Kasumi-1 (cell line): ENCODE results near the gene GNS.
A peak's percentile ranks its signal among the peaks of the same experiment; 100 is the strongest.

Experiments
- DNase-seq, 2 experiments: peaks; one replicate each; lab custom pipeline; 2025; lab: John Stamatoyannopoulos, UW

GNS gene

DNA sequence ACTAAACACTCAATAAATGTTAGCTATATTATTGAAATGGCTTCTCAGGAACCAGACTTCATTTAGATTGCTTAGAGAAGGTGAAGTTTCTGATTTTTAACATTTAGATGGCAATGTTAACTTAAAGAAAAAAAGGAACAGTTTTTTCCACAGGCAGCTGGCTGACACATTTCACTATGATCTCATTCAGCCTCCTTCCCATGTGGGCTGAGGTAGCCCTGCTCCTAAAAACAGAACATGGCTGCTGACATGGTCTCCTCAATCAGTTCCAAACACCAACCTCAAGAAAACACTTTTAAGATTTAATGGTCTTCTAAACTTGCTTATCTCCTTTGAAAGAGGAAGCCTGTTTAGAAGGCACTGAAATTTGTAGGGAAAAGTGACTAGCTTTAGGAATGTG lies 23.8 kb downstream of the GNS start:
- DNase-seq: no peak

DNA sequence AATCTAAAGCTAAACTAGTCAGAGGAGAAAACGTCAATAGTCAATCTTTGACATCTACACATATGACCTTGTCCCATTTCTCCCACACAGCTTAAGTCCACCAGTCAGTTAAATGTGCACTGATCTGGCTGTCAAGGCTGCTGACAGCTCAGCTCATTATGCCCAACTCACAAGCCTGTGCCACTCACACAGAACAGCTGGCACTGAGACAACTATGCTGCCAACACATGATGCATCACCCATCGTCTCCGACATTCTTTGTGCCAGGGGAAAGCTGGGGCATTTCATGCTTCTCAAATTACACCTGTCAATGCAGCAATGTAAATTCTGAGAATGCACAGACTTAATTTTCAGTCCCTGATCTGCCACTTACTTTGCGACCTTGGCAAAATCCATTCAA lies 25.3 kb downstream of the GNS start:
- no peak for DNase-seq

DNA sequence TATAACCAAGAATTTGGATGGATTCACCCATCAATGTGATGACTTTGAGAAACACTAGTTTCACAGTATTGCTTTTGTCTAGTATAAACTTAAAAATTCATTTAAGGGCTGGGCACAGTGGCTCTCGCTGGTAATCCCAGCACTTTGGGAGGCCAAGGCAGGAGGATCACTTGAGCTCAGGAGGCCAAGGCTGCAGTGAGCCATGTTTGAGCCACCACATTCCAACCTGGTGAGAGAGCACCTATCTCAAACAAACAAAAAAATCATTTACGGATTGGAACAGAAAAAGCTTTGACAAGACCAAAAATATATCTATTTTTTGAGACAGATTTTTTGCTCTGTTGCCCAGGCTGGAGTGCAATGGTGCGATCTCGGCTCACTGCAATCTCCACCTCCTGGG lies 27.5 kb downstream of the GNS start:
- no peak for DNase-seq

DNA sequence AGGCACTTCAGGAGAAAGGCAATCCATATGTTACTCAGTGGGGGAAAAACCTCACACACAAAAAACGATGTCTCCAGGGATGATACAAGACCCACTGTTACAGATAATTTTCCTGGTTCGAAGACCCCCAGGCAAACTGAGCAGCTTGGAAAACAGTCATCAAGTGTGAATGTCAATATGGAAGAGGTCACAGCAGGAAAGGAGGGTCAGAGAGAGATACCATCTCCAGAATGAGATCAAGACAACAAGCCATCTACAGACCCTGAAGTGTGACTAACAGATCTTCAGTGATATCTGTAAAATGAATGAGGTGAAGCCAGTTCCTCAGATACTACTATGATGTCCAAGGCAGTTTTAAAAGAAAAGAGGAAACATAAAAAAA lies 28.6 kb downstream of the GNS start:
- no peak for DNase-seq

DNA sequence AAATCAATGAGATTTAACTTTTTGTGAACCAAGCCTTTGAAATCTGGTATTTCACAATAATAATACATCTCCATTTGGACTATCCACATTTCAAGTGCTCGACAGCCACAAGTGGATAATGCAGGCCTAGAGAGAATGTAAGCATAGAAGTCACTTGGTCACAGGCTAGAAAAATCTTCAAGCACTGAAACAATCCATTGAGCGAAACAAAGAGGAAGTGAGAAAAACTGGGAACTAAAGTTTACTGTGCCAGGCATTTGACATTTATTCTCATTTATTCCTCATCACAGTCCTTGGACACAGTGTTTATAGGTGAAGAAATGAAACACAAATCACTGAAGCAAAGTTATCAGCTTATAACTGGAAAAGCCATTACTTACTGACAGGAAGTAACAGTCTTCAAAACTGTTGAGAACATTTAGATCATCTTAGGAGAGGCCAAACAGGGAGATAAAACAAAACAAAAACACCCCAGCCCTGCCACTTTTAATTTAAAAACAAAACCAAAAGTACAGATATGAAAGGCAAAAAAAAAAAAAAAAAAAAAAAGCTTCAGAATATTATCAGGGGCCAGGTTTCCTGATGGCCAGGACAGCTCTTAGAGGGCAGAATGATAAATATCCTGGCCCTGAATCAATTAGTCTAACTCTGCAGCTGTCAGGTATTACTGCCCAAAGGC lies 29.2 kb downstream of the GNS start:
- peak in 1 of 2 experiments; percentile 15 for DNase-seq

DNA sequence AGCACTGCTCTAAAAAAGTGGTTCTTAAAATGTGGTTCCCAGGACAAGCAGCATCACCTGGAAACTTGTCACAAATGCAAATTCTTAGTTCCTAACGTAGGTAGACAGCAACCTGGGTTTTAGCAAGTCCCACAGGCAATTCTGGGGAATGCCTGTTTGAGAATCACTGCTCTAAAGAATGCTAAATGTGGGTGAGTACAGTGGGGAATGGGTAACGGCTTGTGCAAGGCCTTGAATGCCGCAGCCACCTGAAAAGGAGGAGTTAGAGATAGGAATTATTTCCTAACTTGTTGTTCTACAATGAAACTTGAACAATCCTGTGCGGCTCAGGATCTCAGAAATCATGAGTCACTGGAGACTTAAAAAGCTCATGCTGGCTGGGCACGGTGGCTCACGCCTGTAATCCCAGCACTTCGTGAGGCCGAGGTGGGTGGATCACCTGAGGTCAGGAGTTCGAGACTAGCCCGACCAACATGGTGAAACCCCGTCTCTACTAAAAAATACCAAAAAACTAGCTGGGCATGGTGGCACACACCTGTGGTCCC lies 34.9 kb downstream of the GNS start:
- no peak for DNase-seq

DNA sequence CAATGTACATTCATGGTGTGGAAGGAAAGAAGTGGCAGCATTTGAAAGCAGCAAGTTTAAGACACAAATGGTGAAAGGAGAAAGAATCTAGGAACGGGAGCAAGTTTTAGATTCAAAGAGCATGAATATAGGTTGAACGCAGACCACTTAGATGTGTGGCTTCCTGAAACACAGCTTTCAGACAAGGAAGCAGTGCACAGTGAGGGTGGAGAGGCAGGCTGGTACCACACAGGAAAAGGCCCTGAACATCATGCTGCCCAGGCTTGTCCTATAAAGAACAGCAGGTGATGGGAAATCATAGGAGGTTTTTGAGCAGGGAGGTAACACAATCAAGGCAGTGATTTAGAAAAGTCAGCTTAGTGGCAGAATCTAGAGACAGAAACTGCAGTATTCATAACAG lies 35.6 kb downstream of the GNS start:
- no peak for DNase-seq

DNA sequence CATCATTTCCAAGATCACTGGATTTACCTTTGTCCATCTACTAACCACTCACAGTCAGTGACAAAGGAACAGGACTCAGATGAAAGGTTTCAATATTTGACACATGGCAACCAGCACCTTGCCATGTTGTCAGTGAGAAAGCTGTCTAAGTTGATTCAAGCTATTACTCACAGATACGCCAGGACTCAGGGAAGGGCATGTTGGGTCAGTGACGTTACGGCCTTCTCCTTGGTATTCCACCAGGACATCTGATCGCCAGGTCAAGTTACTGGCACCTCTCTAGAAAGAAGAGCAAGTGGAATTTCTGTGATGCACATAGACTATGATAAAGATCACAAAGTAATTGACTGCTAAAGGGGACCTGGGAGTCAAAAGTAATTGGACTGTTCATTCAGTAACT lies 36.4 kb downstream of the GNS start:
- no peak for DNase-seq

DNA sequence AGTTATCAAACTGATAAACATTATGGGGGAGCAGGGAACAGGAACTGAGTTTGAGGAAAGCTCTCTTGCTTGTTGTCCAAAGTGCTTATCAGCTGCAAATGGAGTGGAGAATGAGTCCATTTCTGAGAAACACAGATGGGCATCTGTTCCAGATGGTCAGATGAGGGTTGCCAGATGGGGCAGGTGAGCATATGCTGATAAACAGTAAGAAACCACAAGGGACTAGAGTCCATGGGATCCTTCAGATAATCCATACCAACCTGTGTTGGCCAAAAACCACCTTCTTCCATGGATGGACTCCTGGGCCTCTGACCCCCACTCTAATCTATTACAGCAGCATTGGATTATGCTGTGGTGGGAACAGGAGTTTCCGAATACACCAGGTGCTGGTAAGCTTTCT lies 38.3 kb downstream of the GNS start:
- DNase-seq: no peak

DNA sequence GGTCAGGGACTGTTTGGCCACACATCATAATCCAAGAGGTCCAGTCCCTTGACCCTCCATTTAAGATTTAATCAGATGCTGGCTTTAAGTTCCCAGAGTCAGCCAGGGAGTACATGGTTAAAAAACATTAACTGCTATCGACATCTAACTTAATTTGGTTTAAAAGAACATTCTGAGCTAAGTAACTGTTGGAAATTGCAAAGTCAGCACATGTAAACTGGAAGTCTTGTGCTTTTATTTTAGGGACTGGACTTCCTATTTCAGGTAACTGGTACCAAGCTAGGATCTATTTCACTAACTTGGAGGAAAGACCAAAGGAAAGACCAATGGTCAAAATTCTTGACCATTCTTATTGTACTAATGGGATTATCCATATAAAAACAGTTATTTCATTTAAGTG lies 40.6 kb downstream of the GNS start:
- DNase-seq: no peak

DNA sequence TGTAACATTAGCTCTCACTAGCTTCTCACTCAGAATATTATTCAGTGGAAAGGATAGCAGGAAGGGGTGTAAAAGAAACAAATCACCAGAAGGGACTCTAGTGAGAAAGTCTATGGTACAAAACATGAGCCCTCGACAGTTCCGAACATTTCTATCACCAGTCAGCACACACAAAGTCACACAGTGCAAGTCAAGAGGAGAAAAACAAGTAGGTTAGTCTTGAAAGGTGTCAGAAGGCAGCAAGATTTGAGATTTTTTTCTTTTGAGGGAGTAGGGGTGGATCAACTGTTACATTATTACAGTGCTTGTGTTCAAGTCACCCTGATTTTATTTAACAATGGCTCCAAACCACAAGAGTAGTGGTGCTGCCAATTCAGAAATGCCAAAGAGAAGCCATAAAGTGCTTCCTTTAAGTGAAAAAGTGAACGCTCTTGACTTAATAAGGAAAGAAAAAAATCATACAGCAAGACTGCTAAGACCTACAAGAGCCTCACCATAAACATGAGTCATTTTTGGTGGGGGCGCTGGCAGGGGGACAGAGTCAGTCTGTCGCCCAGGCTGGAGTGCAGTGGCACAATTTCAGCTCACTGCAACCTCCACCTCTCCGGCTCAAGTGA lies 42.3 kb downstream of the GNS start:
- no peak for DNase-seq

DNA sequence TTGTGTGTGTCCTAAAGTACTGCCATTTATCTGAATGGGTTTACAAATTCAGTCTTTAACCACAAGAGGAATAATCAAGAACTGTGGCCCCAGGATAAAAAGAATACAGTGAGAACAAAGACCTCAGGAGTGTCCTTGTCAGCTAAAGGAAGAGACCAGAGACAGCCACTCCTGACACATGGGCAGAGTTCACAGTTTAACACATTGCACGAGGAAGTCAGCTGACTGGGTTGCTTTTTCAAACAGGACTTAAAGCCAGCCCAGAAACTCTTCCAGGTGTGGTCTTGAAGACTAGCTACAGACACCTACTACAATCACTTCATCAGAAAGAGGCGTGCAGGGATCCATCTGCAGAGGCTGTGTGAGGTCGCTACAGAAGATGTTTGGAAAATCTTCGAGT lies 42.8 kb downstream of the GNS start:
- DNase-seq: no peak

DNA sequence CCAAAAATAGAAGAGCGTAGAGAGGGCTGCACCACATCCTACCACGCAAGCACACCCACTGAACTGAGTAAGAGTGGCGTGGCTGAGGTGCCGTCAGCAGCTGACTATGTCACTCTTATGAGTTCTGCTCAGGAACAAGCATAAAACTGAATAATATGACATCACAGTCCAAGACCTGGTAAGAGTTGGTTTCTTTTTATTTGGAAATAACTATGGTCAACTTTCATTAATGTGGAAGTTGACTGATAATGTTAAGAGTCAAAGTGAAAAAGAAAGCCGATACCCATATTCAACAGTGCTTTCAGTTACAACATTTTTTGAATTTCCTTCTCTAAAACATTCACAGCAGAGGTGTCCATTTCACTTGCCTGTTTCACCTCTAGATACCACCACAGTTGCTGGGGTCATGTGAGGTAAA lies 44.6 kb downstream of the GNS start:
- DNase-seq: peak; percentile 17 to 44

DNA sequence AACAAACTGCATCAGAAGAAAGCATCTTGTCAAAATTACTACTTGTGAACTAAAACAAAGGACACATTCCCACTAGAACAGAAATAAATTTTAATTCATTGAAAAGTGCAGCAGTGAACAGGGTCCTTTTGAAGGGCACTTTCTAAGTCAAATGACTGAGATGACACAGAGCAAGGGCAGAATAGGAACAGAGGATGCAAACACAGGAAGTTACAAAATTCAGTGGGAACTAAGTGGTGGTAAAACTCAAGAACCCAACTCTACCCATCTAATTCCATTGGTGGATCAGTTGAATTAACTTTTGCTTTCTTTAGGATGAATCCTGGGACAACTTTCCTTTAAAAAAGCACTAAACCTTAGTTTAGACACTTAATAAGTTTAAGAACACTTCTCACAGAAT lies 45.8 kb downstream of the GNS start:
- peak; percentile 30 to 48 for DNase-seq

DNA sequence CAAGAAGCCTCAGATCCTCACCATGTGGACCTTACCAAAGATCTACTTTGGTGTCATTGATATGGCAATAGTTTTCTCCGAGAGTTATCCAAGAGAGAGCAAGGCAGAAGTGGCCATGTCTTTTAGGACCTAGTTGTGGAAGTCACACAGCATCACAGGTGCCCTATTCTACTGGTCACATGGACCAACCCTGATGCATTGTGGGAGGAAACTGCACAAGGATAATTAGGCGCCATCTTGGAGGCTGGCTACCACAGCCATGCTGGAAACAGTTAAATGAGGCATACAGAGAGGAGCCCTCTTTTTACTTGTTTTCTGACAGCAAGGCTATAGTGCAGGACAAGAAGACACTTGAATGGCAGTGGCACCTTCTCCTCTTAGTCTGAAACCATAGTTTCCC lies 49.8 kb downstream of the GNS start:
- DNase-seq: no peak

DNA sequence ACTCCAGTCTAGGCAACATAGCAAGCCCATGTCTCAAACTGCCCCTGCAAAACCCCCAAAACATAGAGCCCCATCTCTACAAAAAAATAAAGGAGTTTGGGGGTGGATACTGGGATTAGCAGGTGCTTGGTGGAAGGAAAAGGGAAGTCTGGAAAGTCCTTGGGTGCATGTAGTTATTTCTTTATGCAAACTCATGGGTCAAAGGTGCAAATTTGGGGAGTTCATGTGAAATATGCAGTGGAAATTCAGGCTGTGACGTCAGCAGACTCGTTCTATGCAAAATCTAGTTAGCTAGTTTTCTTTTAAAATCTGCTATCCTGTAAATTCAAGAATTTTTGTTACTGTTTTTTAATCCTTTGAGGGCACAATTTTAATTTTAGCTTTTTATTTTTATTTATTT lies 51.3 kb downstream of the GNS start:
- no peak for DNase-seq

DNA sequence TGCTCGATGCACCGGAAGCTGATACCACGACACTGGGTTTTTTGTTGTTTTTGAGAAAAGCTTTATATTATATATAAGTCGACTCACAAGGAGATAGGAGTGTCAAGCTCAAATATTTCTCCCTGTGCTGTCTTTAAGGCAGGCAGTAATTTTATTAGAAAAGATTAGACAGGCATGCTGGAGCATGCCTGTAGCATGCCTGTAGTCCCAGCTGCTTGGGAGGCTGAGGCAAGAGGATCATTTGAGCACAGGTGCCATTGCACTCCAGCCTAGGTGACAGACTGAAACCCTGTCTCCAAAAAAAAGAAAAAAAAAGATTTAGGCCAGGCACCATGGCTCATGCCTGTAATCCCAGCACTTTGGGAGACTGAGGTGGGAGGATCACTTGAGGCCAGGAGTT lies 51.8 kb downstream of the GNS start:
- no peak for DNase-seq

DNA sequence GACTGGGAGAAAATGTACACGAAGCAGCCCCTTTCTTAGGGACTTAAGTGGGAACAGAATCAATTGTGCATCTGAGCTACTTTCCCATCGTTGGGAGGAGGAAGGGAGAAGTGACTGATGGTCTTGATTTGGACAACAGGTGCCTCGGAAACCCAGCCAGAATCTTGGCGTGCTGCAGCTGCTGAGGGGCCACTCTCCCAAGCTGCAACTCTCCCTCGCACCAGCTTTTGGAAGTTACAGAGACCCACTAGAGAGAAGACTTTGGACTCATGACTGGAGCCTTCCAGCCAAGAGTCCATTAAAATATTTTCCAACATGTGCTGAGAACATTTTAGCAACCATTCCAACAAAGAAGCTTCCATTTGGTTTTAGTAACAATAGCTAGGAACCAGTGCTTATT lies 52.3 kb downstream of the GNS start:
- no peak for DNase-seq

DNA sequence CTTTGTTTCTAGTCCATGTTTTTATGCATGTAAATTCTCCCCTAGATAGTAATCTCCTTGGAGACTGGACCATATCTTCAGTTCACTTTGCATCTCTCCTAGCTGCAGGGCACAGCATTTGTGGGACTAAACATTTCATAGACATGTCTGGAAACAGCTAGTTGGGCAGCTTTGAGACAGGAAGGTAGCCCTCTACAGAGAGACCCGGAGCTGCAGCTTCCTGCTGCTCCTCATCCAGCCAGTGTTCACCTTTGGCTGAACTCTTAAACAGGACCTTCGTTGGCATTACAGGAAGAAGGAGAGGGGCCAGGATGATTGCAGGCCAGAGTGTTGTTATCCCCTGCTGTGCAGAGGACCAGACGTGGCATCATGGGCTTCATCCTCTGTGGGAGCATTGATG lies 52.9 kb downstream of the GNS start:
- no peak for DNase-seq

DNA sequence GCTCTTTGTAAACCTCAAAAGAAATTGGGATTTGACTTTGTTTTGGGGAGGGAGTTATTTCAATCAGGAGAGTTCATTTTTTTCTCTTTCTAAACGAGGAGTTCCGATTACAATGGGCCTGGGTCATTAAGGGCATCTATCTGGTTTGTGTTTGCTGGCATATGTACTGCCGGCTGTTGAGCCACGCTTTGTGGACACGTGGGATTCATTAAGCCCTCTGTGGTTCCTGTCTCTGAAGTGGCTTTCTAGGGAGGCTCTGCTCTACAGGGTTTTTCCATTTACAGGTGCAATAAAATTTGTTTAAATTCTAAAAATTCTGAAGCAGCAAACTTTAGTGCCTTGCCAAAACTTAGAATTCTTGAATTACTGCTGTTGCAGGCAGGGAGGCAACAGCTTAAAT lies 57.9 kb downstream of the GNS start:
- no peak for DNase-seq

DNA sequence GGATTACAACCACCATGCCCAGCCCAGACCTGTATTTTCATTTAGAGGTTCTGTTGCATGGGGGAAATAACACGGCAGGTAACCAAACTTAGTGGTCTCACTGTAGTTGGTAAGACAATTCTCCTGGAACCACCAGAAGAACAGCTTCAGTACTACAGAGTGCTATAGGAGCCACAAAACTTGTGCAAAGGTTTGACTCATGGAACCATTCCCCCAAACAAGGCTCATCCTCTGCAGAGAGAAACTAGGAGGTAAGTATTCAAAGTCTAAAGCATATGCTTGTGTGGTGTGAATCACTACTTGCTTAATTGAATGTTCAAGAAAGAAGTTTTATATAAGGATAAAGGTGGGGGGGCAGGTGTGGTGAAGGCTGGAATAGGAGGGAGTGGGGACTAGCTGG lies 58.7 kb downstream of the GNS start:
- no peak for DNase-seq

DNA sequence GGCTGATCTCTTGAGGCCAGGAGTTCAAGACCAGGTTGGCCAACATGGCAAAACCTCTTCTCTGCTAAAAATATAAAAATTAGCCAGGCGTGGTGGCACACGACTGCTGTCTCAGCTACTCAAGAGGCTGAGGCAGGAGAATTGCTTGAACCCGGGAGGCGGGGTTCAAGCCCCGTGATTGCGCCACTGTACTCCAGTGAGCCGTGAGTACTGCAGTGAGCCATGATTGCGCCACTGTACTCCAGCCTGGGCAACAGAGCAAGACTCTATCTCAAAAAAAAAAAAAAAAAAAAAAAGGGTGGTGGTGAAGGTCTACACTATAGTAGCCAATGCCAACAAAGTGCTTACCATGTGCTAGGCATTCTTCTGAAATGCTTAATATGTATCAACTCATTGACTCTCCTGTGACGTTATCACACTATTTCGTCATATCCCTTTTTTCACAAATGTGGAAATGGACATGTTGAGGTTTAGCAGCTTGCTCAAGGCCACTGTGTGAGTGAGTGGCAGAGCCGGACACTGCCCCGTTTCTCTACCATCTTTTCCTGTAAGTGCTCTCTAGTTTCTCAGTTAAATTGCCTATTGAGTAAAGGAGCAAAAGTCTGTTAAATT lies 59.6 kb downstream of the GNS start:
- DNase-seq: no peak

DNA sequence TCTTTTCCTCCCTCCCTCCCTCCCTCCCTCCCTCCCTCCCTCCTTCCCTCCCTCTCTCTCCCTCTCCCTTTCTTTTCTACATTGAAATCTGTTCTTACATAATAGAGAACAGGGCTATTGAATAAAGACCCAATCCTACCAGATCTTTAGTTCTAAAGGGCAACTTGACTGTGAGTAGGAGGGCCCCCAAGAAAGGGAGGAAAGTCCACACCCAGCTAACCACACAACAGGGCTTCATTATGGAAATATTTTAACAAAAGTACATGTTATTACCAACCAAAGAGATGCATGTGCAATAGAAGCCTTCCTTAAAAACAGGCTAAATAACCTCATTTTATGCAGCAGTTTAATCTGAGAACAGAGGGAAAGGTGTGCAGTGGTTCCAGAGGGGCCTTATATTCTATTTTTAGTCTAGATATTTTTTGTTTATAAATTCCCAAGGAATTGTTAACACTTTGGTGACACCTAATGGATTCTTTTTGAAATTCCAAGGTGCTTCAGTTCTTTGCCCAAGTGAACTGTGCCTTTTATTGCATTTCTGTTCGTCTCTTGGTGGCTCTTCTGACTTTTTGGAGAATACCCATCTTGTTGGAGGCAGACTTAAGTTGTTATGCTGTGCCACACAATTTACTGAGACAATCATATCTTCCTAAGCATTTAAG lies 63.0 kb downstream of the GNS start:
- peak; percentile 24 to 29 for DNase-seq
